HG02610 (cell line): Measurements from ENCODE around the gene ZDHHC7.
"Not testable (repeated sequence)": the region's sequence is repeated elsewhere in the genome, so short reads cannot be mapped to it uniquely, and the experiment has no call there.

ENCODE experiments used
- ATAC-seq: cut with Tn5 transposase; IDR thresholded peaks from one replicate; pipeline ENCODE4 v1.9.1; 2021; ENCODE audit warnings: mild to moderate bottlenecking, moderate library complexity; ENCODE audit not compliant: unreplicated experiment

Gene ZDHHC7

DNA sequence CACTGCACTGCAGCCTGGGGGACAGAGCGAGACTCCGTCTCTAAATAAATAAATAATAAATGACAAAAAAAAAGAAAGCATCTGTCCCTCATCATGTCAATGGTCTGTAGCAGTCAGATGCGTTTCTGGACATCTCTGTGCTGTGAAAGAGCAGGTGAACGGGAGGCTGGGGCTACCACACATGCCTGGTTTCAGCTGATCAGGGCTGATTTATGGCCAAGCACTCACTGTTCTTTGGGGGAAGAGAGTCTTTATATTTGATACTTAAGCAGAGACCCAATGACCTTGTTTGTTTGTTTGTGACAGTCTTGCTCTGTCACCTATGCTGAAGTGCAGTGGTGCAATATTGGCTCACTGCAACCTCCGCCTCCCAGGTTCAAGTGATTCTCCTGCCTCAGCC, 33.7 kb upstream of the ZDHHC7 start:
- ATAC-seq: no peak

DNA sequence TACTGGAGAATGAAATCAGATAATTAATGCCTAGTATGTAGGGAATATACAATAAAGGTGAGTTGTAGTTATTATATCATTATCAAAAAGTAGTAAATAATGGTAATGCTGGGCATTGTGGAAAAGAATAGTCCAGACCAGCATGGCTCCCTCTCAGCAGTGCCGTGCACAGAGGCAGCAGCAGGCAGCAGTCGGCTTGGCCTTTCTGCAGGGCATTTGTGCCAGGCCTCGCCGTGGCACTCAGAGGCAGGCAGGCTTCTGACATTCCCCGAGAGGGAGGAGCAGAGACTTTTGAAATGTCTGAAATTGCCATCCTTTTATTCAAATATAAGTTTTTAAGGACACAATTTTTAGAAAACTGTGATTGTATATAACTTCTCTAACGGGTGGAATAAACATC, 31.3 kb upstream of the ZDHHC7 start:
- no peak for ATAC-seq

DNA sequence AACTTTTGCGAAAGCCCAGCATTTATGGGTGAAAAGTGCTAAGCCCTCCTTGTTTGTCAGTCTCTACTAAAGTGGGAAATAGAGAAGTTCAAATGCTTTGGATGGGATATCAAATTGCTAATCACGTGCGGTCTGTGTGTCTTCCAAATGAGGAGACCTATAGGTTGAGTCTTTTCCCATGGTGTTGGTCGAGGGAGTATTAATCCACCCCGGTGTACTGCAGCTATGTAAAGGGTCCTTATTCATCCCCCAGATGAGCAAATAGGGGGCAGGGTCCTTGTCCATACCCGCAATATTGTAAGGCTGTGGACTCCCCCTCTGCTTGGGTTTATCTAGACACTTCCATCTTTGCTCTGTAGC, 30.8 kb upstream of the ZDHHC7 start:
- no peak for ATAC-seq

DNA sequence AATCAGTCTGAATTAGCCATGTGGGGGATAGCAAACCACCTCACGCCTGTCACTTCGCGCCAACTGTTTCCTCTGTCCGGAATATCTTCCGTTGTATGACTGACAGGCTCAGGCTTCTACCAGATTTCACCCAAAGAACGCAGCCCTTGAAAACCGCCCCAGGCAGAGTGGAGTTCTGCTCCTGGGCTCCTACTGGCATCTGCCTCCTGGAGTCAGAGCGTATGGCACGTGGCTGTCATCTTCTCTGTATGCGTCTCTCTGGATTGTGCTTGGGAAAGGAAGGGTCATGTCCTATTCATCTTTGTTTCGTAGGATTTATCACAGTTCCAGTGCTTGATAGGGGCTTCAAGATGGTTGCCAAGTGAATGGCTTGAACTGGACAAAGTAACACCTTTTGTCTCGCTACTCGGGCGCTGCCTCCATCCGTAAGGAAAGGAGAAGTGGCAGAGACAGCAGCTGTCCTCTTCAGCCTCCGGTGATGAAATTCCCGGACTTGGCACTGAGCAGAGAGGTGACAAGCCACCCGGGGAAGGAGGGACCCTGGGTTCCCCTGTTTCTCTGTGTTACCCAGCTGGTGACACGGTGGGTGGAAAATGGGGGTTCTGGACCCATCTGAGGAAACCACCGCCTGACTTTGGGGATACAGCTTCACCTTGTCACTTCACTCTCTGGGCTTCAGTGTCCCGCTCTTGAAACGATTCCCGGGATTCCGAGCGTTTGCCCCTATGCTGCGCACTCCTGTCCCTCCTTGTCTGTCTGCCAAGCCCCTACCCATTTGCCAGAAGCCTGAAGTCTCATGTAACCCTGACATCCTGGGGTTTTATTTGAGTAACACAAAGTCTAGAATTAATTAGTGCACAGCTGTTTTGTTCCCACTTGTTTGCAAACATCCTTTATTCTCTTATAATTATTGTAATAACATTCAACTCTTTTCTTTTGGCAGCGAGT, 30.2 kb upstream of the ZDHHC7 start:
- no peak for ATAC-seq

DNA sequence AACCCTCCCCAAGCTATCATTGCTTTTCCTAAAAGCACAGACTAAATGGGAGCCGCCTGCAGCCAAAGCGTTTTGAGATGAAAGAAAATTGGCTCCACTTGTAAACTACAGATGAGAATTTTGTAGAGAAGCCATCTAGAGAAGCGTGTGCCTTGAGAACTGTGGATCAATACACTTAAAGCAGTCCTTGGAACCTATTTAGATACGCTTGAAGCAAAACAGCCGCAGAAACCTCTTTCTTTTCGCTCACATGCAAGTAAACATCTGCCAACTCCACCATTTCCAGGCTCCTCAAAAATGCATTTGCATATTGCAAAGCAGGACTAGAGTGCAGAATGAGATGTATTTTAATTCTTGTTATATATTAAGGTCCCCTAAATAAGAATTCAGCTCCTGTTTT, 29.4 kb upstream of the ZDHHC7 start:
- ATAC-seq: no peak

DNA sequence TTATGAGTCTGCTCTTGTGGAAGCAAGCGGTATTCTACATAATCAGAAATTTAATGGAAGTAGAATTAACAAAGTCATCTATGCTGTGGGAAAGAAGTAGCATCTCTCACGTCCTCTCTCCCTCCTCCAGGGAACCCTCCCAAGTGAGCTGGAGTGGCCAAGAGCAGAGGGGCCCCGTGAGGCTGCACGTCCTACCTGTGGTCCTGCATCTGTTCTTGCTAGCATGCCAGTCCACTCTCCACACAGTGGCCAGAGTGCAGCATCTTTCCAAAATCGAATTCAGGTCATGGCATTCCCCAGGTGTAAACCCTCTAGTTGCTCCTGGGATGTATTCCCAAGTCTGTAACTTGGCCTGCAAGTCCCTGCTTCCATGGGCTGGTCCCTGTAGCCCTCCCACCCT, 26.4 kb upstream of the ZDHHC7 start:
- no peak for ATAC-seq

DNA sequence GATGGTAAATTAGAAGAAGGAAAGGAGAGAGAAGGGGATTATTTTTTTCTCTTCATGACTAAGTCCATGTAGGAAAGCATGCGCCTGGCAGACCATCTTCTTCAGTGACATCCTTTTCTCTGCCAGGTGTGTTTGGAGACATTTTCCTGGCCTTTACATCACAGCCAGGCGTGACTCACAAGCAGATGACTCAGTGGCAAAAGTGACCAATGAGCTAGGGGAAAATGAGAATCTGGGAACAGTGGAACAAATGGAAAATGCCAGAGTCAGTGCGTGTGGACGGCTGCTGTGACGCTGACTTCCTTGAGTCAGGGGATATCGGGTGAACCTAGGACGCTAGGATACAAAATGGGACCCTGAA, 25.7 kb upstream of the ZDHHC7 start:
- no peak for ATAC-seq

DNA sequence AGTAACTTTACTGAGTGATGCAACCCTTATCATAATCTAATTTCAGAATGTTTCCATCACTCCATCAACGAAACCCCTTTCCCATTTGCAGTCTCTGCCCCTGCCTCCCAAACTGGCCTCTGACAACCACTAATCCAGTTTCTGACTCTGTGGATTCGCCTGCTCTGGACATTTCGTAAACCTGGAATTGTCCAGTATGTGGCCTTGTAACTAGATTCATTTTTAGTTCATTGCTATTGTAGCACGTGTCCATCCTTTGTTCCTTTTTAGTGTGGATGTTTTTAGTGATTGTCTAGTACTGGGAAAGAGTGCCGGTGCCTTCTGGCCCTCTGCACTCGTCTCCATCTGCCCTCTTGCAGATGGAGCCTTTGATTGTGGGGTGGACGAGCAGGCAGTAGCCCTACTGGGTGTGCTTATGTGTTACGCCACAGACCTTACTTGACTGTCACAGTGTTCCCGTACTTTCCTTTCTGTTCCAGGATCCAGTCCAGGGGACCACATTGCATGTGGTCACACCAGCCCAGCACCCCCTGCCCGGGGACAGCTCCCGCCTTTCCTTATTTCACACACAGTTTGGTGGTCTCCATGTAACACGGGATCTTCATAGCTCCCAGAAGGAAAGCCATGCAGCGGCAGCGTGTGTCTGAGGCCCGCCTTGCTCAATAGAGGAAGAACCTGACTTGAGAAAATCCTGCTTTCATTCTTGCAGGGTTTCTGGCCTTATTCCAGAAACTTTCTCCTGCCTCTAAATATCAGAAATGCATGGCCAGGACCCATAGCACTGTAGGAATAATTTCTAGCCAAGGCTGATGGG, 25.1 kb upstream of the ZDHHC7 start:
- no peak for ATAC-seq

DNA sequence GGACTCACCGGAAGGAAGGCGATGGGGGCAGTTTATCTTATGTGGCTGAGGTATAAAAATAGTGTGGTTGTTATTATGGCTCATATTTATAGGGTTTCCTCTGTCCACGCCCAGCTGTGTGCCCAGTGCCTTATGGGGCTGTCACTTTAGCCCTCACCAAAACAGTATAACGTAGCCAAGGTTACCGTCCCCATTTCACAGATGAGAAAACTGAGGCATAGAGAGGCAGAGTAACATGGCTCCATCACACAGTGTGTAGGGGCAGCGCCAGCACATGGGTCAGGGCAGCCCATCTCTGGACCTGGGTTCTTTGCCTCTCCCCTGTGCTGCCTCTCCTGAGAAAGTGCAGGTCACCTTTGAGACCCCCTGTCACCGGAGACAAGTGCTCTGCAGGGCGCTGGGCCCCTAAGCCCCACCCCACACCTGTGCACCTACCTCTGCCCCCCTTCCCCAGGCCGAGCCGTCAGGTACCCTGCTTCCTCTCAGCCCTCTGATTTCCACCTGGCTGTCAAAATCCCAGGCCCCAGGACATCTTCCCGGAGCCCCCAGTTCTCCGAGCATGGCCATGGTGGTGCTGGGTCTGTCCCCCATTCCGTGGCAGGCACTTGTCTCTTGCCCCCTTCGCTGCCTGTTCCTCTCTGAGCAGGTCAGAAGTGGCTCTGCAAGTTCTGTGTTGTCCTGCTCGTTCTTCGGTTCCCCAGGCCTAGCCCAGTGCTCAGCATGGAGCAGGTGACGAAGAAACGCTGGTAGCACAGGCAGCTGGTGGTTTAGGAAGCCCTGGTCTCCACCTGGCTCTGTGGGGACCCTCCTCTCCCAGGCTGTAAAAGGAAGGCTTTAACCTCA, 23.5 kb upstream of the ZDHHC7 start:
- no peak for ATAC-seq

DNA sequence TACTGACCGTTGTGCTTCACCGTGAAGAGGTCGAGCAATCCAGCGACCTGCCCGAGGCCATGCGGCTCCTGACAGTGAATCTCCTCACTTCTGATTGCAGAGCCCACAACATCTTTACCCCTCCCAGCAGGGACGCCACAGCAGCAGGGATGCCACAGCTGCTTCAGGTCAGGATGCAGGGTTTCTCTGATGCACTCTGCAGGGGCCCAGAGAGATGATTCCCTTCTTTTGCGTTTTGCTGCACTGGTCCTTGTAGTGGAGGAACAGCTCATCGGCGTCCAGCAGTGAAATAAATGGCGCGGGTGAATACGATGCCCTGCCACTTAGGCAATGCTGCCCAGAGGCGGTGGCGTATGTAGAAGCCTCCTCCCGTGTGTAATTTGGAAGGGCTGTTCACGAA, 21.8 kb upstream of the ZDHHC7 start:
- no peak for ATAC-seq

DNA sequence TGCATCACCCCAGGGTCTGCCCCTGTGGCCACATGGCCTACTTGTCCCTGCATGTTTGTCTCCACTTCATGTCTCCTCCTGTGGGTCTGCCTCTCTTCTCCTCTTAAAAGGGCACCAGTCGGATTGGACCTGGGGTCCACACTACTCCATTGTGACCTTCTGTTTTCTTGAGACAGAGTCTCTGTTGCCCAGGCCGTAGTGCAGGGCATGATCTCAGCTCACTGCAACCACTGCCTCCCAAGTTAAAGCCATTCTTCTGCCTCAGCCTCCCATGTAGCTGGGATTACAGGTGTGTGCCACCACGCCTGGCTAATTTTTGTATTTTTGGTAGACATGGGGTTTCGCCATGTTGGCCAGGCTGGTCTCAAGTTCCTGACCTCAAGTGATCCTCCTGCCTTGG, 20.9 kb upstream of the ZDHHC7 start:
- ATAC-seq: not testable (repeated sequence)

DNA sequence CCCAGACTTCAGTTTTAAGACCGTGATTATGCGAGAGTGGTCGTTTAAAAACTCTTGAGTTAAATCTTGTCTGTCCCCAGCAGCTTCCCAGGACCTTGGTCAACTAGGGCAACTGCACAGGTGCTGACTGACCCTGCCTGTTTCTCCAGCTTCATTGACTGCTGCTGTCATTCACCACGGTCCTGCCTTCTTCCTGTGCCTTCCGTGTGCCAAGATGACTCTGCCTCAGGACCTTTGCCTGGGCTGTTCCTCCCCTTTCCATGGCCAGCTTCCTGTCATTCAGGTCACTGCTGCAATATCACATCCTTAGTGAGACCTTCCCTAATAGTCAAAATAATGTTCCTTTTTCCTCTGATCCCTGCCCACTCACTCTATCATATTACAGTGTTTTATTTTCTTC, 20.1 kb upstream of the ZDHHC7 start:
- ATAC-seq: no peak

DNA sequence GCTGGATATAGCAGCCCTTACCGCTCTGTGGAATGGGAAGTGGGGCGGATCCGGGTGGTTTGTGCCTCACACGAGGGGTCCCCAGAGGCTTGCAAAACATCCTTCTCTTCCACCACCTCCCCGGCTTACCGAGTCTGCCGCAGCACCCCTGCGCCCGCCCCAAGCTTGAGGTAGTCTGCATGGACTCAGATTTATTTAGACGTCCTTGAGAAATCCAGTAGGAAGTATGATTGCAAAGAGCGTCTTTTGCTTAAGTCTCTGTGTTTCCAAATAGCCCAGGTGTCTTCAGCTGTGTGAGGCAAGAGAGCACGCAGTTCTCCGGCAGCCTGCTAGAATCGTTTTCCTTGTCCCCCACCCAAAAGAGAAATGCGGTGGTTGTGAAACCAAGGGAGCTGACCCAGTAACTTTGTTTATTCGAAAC, 18.7 kb upstream of the ZDHHC7 start:
- ATAC-seq: no peak

DNA sequence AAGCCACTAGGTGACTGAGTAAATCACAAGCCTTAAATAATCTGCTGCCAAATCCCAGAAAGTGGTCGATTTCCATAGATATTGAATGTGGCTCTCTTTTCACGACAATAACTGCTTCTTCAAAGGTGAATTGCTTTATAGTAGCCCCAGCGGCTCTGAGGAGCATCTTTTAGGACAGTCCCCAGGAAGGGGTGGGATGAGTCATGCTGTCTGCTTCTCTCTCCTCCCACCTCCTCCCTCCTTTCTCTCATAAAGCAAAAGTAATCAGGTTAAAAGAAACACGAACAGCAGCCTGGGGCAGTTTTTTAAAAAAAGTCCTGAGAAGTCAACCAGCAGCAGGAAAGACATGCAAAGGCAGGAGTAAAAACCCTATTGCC, 18.1 kb upstream of the ZDHHC7 start:
- ATAC-seq: no peak

DNA sequence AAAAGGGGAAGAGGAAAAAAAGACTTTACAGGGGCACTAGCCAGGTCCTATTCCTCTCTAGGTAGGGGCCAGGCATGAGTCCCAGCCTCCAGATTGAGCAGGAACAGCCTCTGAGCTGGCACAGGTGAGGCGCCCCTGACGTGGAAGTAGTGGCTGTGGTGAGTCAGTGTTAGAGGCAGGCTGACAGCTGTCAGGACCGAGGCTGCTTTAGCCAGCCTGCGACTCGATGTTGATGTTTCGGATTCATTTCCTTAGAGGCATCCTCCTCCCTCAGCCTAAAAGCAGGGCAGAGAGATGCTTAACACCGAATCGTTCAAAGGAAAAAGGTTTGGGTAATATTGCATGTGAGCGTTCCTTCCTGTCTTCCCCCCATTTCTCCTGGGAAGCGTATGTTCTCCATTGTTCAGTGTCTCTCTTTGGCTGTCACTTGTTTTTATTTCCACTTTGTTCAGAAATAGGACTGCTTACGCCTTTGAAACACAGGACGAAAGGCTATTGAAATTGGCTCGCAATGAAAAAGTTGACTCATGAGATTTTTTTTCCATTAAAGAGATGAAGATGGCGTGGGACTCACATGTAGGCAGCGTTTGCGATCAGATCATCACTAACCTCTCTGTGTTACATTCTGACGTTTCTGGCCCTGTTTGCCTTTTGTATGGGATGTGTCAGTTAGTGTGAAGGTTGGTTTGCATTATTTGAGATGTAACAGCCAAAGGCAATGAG, 17.5 kb upstream of the ZDHHC7 start:
- peak; percentile 40 for ATAC-seq

DNA sequence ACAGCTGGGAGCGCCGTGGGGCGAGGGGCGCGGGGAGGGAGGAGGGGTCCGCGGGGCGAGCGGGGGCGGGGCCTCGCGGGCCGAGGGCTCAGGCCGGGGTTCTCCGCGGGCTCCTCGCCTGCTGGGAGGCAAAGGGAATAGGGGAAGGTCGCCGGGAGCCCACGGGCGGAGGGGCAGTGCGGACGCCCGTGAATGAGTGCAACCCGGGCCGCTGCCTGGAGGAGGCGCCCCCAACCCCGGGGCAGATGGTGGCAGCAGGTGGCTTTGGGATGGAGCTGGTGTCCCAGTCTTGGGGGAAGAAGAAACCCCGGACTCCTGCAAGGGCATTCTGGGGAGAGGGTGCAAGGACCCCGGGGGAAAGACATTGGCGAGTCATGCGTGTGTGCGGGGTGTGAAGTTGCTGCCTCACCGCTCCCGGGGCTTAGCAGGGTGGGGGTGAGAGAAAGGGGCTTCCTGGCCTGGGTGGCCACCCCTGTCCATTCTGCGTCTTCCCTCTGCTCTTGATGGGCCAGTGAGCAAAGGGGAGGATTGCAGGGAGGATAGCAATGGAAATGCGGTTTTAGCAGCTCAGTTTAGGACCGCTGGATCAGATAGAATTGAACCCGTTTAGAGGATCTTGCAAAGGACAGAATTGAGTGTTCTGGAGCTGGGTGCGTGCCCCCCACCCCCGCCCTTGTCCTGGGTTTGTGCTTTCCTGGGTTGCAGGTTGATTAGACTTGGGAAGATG, 16.8 kb upstream of the ZDHHC7 start:
- ATAC-seq: peak; percentile 19

DNA sequence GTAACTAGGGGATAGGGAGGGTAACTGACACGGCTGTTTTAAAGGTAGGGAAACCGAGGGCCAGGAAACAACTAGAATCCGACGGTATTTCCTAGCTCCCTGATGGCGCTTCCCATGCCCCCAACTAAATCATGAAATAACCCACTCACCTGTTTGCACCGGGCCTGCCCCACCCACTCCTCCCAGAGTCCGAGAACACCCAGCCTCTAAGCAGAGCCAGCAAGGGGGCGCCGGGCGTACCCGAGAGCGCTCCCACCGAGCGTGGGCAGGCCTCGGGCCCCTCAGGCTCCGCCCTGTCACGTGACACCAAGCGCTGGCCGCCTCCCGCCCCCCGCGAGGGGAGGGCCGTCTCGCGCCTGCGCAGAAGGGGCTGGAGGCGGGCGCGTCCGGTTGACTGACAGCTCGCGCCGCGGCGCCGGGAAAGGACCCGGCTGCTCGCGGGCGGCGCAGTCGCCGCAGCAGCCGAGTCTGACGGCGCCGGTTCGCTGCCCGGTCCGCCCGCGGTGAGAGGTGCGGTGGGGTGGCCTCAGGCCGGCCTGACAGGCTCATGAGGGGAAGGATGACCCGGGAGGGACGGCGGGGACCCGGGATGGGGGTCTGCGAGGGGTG, 16.1 kb upstream of the ZDHHC7 start, which contains the start of gene KIAA0513:
Gene KIAA0513 (plus strand): TSS at position 447 of the 609 bp plus-strand sequence. CDS start 39,277 bp downstream, outside the sequence.
- peak; percentile 67 for ATAC-seq

DNA sequence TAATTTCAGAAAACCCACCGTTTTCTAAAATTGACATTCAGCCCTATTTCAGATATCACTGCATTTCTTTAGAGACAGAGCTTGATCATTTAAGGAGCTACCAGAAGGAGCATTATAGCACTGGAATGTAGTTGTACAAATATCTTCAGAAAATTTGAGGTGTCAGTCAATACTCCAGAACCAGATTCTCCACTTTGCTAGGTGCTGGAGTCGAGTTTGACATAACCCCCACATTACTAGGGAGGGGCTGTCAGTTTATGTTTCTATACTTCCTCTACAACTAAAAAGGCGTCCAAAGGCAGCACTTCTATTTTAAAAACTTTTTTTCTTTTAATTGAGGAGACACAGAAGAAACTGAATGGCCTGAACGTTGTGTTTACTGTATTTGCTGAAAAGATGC, 15.4 kb upstream of the ZDHHC7 start:
- ATAC-seq: no peak
